SHP77 (cell line): ENCODE data around the gene PIGB.
"Not testable (repeated sequence)": the region's sequence is repeated elsewhere in the genome, so short reads cannot be mapped to it uniquely, and the experiment has no call there.

Experiments used
- DNase-seq, 2 experiments: peaks; one replicate each; lab custom pipeline; 2025; lab: John Stamatoyannopoulos, UW

PIGB gene

DNA sequence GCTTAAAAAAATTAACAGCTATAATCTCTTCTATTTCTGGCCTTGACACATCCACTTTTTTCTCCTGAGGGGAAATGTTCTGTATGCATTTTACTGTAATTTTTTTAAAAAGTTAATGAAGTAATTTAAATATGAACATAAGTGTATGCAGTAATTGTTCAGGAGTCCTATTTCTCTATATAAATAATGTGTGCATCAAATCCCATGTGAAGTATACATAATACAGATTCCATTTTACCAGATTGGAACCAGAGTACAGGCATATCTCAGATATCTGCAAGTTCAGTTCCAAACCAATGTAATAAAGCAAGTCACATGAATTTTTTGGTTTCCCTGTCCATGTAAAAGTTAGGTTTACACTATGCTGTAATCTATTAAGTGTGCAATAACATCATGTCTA lies 62.6 kb downstream of the PIGB start:
- no peak for DNase-seq

DNA sequence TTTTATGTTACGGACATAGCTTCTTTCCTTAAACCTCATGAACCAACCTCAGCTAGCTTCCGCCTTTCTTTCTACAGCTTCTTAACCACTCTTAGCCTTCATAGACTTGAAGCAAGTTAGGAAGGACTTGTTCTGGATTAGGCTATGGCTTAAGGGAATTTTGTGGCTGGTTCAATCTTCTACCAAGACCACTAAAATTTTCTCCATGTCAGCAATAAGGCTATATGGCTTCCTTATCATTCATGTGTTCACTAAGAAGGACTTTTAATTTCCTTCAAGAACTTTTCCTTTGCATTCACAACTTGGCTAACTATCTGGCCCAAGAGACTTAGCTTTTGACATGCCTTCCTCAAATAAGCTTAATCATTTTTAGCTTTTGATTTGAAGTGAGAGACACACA lies 64.7 kb downstream of the PIGB start:
- DNase-seq = no peak

DNA sequence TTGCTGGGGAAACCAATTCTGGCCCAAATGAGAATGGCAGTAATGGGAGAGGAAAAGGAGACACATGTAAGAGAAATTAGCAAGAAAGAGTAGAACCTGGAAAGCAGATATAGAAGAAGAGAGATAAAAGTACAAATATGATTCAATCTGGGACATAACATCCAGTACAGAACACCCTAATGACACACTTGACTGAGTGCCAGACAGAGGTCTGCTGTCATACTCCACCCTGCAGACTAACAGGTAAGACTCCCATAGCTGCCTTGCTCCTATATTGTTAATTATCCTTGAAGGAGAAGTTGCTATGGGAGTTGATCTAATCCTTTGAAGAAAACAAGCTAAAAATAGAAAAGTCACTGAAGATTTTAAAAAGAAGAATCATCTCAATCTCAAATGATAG lies 68.0 kb downstream of the PIGB start:
- no peak for DNase-seq

GRCh38 chr15:55389264-55389607 lies 70.2 kb downstream of the PIGB start:
- no peak for DNase-seq

- DNase-seq = no peak
These were observed 75.7 kb downstream of the PIGB start for GRCh38 chr15:55394694-55395093.

DNA sequence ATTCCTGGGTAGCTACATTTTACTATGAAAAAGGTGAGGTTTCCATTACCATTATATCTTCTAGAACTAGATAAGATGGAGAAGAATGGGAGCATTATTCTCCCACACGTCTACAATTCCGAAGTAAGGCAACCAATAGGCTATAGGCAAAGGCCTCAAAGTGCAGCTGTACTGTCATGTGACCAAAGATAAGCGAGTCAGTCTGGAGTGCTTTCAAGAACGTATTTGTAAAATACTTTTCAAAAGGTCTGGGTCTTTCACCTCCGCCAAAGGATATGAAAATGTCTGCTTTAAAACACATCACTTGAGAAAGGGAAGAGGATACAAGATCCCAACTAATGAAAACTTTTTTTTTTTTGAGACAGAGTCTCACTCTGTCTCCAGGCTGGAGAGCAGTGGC lies 79.2 kb downstream of the PIGB start:
- DNase-seq = no peak

DNA sequence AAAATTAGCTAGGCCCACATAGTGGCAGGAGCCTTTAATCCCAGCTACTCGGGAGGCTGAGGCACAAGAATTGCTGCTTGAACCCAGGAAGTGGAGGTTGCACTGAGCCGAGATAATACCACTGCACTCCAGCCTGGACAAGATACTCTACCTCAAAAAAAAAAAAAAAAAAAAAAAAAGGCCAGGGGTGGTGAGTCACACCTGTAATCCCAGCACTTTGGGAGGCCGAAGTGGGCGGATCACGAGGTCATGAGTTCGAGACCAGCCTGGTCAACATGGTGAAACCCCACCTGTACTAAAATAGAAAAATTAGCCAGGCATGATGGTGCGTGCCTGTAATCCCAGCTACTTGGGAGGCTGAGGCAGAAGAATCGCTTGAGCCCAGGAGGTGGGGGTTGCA lies 81.0 kb downstream of the PIGB start:
- not testable (repeated sequence) for DNase-seq

DNA sequence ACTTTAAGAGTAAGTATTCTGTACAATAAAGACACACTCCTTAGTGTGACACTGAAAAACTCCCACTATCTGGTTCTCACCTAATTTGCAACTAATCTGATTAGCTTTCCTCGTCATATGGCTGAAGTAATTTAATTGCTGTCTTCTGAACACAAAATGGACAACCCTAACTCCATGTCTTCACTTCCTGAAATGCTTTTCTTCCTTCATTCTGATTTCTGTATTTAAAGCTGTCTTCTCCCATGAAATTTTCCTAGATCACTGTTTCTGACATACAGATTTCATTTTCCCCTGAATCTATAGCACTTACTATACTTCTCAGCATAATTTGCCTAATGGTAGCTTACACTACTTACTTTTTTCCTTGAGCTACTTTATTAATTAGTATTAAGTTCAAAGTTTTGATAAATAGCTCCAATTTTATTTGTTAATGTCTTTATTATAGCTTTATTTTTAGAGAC lies 82.8 kb downstream of the PIGB start:
- no peak for DNase-seq

DNA sequence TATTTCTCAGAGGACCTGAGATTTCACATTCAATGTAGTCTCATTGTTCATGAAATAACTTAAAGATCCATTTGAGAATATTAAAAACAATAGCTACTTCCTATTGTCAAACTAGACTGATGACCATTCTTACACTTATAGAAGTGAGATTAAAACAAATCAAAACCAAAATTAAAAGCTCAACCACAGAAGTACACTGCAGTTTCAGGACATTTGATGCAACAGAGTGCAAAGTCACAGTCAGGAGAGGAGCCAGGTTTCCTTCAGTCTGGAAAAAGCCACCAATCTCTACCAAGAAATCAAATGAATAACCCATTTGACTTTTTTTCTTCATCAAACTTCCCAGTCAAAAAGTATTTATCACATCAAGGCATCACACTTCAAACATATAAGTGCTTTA lies 83.7 kb downstream of the PIGB start:
- no peak for DNase-seq

GRCh38 chr15:55403531-55403930 lies 84.5 kb downstream of the PIGB start:
- DNase-seq = no peak
